NCI-H2227 (cell line): Measurements from ENCODE around the gene KLF13.
A peak's percentile ranks its signal among the peaks of the same experiment; 100 is the strongest.

Experiments used
- DNase-seq: peaks from one replicate; lab custom pipeline; 2025; ENCODE audit not compliant: unreplicated experiment; lab: John Stamatoyannopoulos, UW

KLF13 gene

GRCh38 chr15:31314380-31314779 is 12.3 kb upstream of the KLF13 start:
- no peak for DNase-seq

- no peak for DNase-seq
Measured at GRCh38 chr15:31316135-31316795, 10.4 kb upstream of the KLF13 start.

GRCh38 chr15:31317017-31317416 is 9.6 kb upstream of the KLF13 start:
- no peak for DNase-seq

- DNase-seq: no peak
Measured at GRCh38 chr15:31317421-31318327, 9.0 kb upstream of the KLF13 start.

- DNase-seq: no peak
Measured at GRCh38 chr15:31318429-31318828, 8.2 kb upstream of the KLF13 start.

GRCh38 chr15:31320022-31320421 is 6.6 kb upstream of the KLF13 start:
- DNase-seq: no peak

GRCh38 chr15:31321418-31321817 is 5.2 kb upstream of the KLF13 start:
- no peak for DNase-seq

- DNase-seq: no peak
Measured at GRCh38 chr15:31322504-31322903, 4.1 kb upstream of the KLF13 start.

GRCh38 chr15:31323627-31324026 is 3.0 kb upstream of the KLF13 start:
- no peak for DNase-seq

- DNase-seq: no peak
Measured at GRCh38 chr15:31324186-31324585, 2.4 kb upstream of the KLF13 start.

GRCh38 chr15:31324806-31325594 is 1.6 kb upstream of the KLF13 start:
- no peak for DNase-seq

GRCh38 chr15:31325595-31326155 is 960 bp upstream of the KLF13 start:
- DNase-seq: peak; percentile 67

GRCh38 chr15:31326875-31327668 is 437 bp downstream of the KLF13 start:
- DNase-seq: peak; percentile 88

- DNase-seq: peak; percentile 76
Measured at GRCh38 chr15:31327669-31328427, 1.2 kb downstream of the KLF13 start.

- DNase-seq: no peak
Measured at GRCh38 chr15:31328428-31328968, 1.9 kb downstream of the KLF13 start.

- peak; percentile 45 for DNase-seq
Measured at GRCh38 chr15:31328969-31329639, 2.5 kb downstream of the KLF13 start.

- no peak for DNase-seq
Measured at GRCh38 chr15:31329640-31330010, 3.0 kb downstream of the KLF13 start.

GRCh38 chr15:31330111-31330785 is 3.6 kb downstream of the KLF13 start:
- no peak for DNase-seq
